ENCODE data around the gene SIK2. TPM values are rescaled to one million over a fixed set of nuclear protein-coding genes. Genes with fewer than 3 reads are reported as not detected.

SIK2 gene
- total RNA-seq, 1 donor from 2014 or later = 10.1 TPM

GRCh38 chr11:111631024-111631665 is 28.9 kb downstream of the SIK2 start:
- DNase-seq (ENCODE audit: low read depth) = no peak
- Histone ChIP-seq H3K27me3 (ENCODE audit: control insufficient read depth, insufficient read depth, low read length) (no peaks in the 10 kb centered on the region), H3K4me3 (ENCODE audit: low read depth, low read length) (no peak overlapping the region), H3K36me3 (ENCODE audit: control insufficient read depth, insufficient read depth, low read length) (no peaks in the 10 kb centered on the region)
- no peak for TF ChIP-seq CTCF (IDR thresholded peaks at IDR 0.05; ENCODE audit: insufficient read depth, low read length, poor library complexity, severe bottlenecking)

GRCh38 chr11:111631666-111632039 is 29.4 kb downstream of the SIK2 start:
- TF ChIP-seq CTCF (IDR thresholded peaks at IDR 0.05; ENCODE audit: insufficient read depth, low read length, poor library complexity, severe bottlenecking) = no peak
- H3K4me3 ChIP-seq (ENCODE audit: low read depth, low read length) = no peak overlapping the region
- DNase-seq (ENCODE audit: low read depth) = peak; percentile 21
- H3K36me3 ChIP-seq (ENCODE audit: control insufficient read depth, insufficient read depth, low read length) = no peaks in the 10 kb centered on the region
- H3K27me3 ChIP-seq (ENCODE audit: control insufficient read depth, insufficient read depth, low read length) = no peaks in the 10 kb centered on the region

GRCh38 chr11:111632516-111633220 is 30.4 kb downstream of the SIK2 start:
- no peaks in the 10 kb centered on the region for H3K27me3 ChIP-seq (ENCODE audit: control insufficient read depth, insufficient read depth, low read length)
- TF ChIP-seq CTCF (IDR thresholded peaks at IDR 0.05; ENCODE audit: insufficient read depth, low read length, poor library complexity, severe bottlenecking) = no peak
- DNase-seq (ENCODE audit: low read depth) = no peak
- no peak overlapping the region for H3K4me3 ChIP-seq (ENCODE audit: low read depth, low read length)
- H3K36me3 ChIP-seq (ENCODE audit: control insufficient read depth, insufficient read depth, low read length) = no peaks in the 10 kb centered on the region

GRCh38 chr11:111633248-111633647 is 31.0 kb downstream of the SIK2 start:
- no peaks in the 10 kb centered on the region for H3K36me3 ChIP-seq (ENCODE audit: control insufficient read depth, insufficient read depth, low read length)
- H3K4me3 ChIP-seq (ENCODE audit: low read depth, low read length) = no peak overlapping the region
- no peak for TF ChIP-seq CTCF (IDR thresholded peaks at IDR 0.05; ENCODE audit: insufficient read depth, low read length, poor library complexity, severe bottlenecking)
- no peaks in the 10 kb centered on the region for H3K27me3 ChIP-seq (ENCODE audit: control insufficient read depth, insufficient read depth, low read length)
- no peak for DNase-seq (ENCODE audit: low read depth)

- no peaks in the 10 kb centered on the region for H3K27me3 ChIP-seq (ENCODE audit: control insufficient read depth, insufficient read depth, low read length)
- no peak for DNase-seq (ENCODE audit: low read depth)
- H3K36me3 ChIP-seq (ENCODE audit: control insufficient read depth, insufficient read depth, low read length) = no peaks in the 10 kb centered on the region
- no peak for TF ChIP-seq CTCF (IDR thresholded peaks at IDR 0.05; ENCODE audit: insufficient read depth, low read length, poor library complexity, severe bottlenecking)
- no peak overlapping the region for H3K4me3 ChIP-seq (ENCODE audit: low read depth, low read length)
These were observed 31.6 kb downstream of the SIK2 start for GRCh38 chr11:111633756-111634362.
